DOHH2 (cell line): ENCODE results near the gene SLC35F1.

Experiments used
- H3F3A ChIP-seq: fragments of 200-600 bp; sonication (generic), shearing (Covaris generic); 2 replicates; pipeline ENCODE4 v1.6.0; 2016; ENCODE audit warnings: antibody characterized with exemption, mild to moderate bottlenecking; ENCODE audit not compliant: control insufficient read depth, insufficient read depth
- H3K27ac ChIP-seq: fragments of 200-600 bp; sonication (generic); 2 replicates; pipeline ENCODE4 v1.5.1; 2014; ENCODE audit warnings: low read depth, mild to moderate bottlenecking, low read length, moderate library complexity
- H3K27me3 ChIP-seq: fragments of 200-600 bp; sonication (generic); 2 replicates; pipeline ENCODE4 v1.6.1; 2014; ENCODE audit warnings: mild to moderate bottlenecking, low read length, mixed read lengths; ENCODE audit not compliant: control insufficient read depth
- H3K36me3 ChIP-seq: fragments of 200-600 bp; sonication (generic); 2 replicates; pipeline ENCODE4 v1.6.1; 2014; ENCODE audit warnings: mild to moderate bottlenecking, low read length, moderate library complexity, mixed read lengths; ENCODE audit not compliant: control insufficient read depth
- H3K4me1 ChIP-seq: fragments of 200-600 bp; sonication (generic); 2 replicates; pipeline ENCODE4 v1.6.1; 2014; ENCODE audit warnings: mild to moderate bottlenecking, low read length, mixed read lengths; ENCODE audit not compliant: control insufficient read depth
- H3K4me2 ChIP-seq: fragments of 200-600 bp; sonication (generic); 2 replicates; pipeline ENCODE4 v1.6.0; 2014; ENCODE audit warnings: mild to moderate bottlenecking, low read length, moderate library complexity
- H3K4me3 ChIP-seq: fragments of 200-600 bp; sonication (generic); 2 replicates; pipeline ENCODE4 v1.5.1; 2014; ENCODE audit warnings: mild to moderate bottlenecking, low read length, mixed read lengths
- H3K79me2 ChIP-seq: fragments of 200-600 bp; sonication (generic); 2 replicates; pipeline ENCODE4 v1.6.1; 2014; ENCODE audit warnings: mild to moderate bottlenecking, low read length, mixed read lengths; ENCODE audit not compliant: control insufficient read depth
- H3K9me2 ChIP-seq: fragments of 200-600 bp; sonication (generic); replicated peaks from 2 replicates; pipeline ENCODE4 v1.6.1; 2014; ENCODE audit warnings: mild to moderate bottlenecking, low read length, mixed read lengths; ENCODE audit not compliant: control insufficient read depth
- H3K9me3 ChIP-seq: fragments of 200-600 bp; sonication (generic); 2 replicates; pipeline ENCODE4 v1.6.1; 2014; ENCODE audit warnings: antibody characterized with exemption, low read length, mixed read lengths; ENCODE audit not compliant: control insufficient read depth, insufficient read depth
- H4K20me1 ChIP-seq: fragments of 200-600 bp; sonication (generic); 2 replicates; pipeline ENCODE4 v1.6.0; 2014; ENCODE audit warnings: low read depth, mild to moderate bottlenecking, antibody characterized with exemption, low read length, moderate library complexity; ENCODE audit not compliant: control insufficient read depth, insufficient read depth
- EZH2phosphoT487 ChIP-seq: fragments of 200-600 bp; sonication (generic); IDR thresholded peaks from 2 replicates; pipeline ENCODE4 v1.6.1; 2017; ENCODE audit warnings: borderline replicate concordance, mild to moderate bottlenecking, antibody characterized with exemption, low read length, moderate library complexity, mixed read lengths
- TF ChIP-seq, protein P1 (sequence below): fragments of 200-600 bp; sonication (generic); IDR thresholded peaks from one replicate; pipeline ENCODE4 v1.5.1; 2014; ENCODE audit warnings: antibody characterized with exemption, mild to moderate bottlenecking, low read depth, low read length; ENCODE audit not compliant: poor library complexity, severe bottlenecking

Gene SLC35F1

GRCh38 chr6:117989086-117989485, 82.0 kb downstream of the SLC35F1 start:
- Histone ChIP-seq H3K4me1 (no peaks in the 10 kb centered on the region), H3K9me2 (no peaks in the 10 kb centered on the region), H3K27me3 (no peaks in the 10 kb centered on the region), H3K27ac (no peak overlapping the region), H3K79me2 (no peaks in the 10 kb centered on the region), H3K36me3 (no peaks in the 10 kb centered on the region), H4K20me1 (no peaks in the 10 kb centered on the region), H3K4me3 (no peak overlapping the region), H3F3A (no peaks in the 10 kb centered on the region), H3K4me2 (no peak overlapping the region), H3K9me3 (no peaks in the 10 kb centered on the region)
- TF ChIP-seq, protein P1, sequence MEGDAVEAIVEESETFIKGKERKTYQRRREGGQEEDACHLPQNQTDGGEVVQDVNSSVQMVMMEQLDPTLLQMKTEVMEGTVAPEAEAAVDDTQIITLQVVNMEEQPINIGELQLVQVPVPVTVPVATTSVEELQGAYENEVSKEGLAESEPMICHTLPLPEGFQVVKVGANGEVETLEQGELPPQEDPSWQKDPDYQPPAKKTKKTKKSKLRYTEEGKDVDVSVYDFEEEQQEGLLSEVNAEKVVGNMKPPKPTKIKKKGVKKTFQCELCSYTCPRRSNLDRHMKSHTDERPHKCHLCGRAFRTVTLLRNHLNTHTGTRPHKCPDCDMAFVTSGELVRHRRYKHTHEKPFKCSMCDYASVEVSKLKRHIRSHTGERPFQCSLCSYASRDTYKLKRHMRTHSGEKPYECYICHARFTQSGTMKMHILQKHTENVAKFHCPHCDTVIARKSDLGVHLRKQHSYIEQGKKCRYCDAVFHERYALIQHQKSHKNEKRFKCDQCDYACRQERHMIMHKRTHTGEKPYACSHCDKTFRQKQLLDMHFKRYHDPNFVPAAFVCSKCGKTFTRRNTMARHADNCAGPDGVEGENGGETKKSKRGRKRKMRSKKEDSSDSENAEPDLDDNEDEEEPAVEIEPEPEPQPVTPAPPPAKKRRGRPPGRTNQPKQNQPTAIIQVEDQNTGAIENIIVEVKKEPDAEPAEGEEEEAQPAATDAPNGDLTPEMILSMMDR: no peak
- TF ChIP-seq EZH2phosphoT487: no peak

- H3K27ac ChIP-seq: no peak overlapping the region
- H4K20me1 ChIP-seq: no peaks in the 10 kb centered on the region
- H3K79me2 ChIP-seq: no peaks in the 10 kb centered on the region
- H3K9me3 ChIP-seq: no peaks in the 10 kb centered on the region
- no peaks in the 10 kb centered on the region for H3K9me2 ChIP-seq
- H3K36me3 ChIP-seq: no peaks in the 10 kb centered on the region
- no peaks in the 10 kb centered on the region for H3F3A ChIP-seq
- TF ChIP-seq, protein P1: no peak
- TF ChIP-seq EZH2phosphoT487: no peak
- no peaks in the 10 kb centered on the region for H3K27me3 ChIP-seq
- H3K4me2 ChIP-seq: no peak overlapping the region
- H3K4me3 ChIP-seq: no peak overlapping the region
- no peaks in the 10 kb centered on the region for H3K4me1 ChIP-seq
These were observed 83.1 kb downstream of the SLC35F1 start for GRCh38 chr6:117990151-117990550.

DNA sequence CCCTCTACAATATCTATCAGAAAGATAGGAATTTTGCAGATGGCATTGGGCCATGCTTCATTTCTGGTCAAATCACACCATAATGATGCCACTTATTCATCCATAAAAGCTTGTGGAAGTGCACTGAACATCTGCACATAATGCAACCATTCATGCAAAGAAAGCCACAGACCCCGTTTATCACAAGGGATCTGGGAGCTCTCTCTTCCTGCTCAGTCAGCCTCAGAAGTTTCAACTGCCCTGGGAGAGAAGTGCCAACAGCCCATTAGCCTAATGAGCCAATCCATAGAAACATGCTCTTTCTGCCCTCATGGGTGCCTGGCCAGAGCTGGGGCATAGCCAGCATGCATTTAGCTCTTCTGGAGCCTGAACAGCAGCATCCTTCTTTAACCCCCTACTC, 85.8 kb downstream of the SLC35F1 start:
- no peak overlapping the region for H3K4me2 ChIP-seq

More for the DNA sequence above, 85.8 kb downstream of the SLC35F1 start:
- Histone ChIP-seq H3F3A (no peaks in the 10 kb centered on the region), H3K36me3 (no peaks in the 10 kb centered on the region), H3K27me3 (no peaks in the 10 kb centered on the region), H3K4me3 (no peak overlapping the region), H3K9me3 (no peaks in the 10 kb centered on the region), H4K20me1 (no peaks in the 10 kb centered on the region), H3K79me2 (no peaks in the 10 kb centered on the region), H3K9me2 (no peaks in the 10 kb centered on the region), H3K27ac (no peak overlapping the region), H3K4me1 (no peaks in the 10 kb centered on the region)
- TF ChIP-seq, protein P1: no peak
- no peak for TF ChIP-seq EZH2phosphoT487
